ENCODE results near the gene UBE2D3.
A peak's percentile ranks its signal among the peaks of the same experiment; 100 is the strongest.
"Not testable (repeated sequence)": the region's sequence is repeated elsewhere in the genome, so short reads cannot be mapped to it uniquely, and the experiment has no call there.

Gene UBE2D3

DNA sequence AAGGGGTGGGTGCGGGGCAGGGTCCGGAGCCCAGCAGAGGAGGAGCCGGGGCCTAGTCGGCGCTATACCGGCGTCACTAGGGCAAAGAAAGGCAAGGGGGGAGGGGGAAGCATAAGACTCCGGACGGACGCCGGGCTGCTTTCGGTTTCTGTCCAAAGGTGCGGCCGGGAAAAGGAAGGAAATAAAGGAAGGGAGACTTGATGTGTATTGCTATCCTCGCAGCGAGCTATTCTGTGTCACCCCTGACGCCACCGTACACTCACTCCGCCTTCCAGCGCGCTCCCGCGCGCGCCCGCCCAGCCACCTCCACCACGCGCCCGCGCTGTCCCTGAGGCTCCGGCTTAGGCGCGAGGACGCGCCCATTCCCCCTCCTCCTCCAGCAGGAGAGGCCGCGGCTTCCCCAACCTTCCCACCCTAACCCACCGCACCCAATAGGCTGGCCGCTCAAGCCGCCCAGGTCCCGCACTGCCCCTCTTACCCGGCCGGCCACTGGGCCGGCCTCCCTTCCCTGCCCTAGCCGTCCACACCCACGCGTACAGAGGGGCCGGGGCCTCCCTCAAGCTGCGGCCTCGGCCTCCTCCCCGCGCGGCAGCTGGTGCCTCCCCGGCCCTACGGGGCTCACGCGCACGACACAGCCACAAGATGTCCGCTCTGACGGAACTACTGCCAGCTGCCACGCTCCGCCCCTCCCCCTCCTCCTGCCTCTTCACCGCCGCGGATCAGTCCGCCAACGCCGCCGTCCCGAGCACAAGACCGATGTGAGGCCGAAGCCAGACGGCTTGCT, at the start of gene UBE2D3:
TSS of gene UBE2D3 (minus strand) at position 662 of the 784 bp plus-strand sequence. CDS start 1,043 bp downstream, outside the sequence.
- peak; percentile 91 for DNase-seq

- DNase-seq = no peak
These were observed 44.4 kb upstream of the UBE2D3 start for GRCh38 chr4:102871772-102872171.

DNA sequence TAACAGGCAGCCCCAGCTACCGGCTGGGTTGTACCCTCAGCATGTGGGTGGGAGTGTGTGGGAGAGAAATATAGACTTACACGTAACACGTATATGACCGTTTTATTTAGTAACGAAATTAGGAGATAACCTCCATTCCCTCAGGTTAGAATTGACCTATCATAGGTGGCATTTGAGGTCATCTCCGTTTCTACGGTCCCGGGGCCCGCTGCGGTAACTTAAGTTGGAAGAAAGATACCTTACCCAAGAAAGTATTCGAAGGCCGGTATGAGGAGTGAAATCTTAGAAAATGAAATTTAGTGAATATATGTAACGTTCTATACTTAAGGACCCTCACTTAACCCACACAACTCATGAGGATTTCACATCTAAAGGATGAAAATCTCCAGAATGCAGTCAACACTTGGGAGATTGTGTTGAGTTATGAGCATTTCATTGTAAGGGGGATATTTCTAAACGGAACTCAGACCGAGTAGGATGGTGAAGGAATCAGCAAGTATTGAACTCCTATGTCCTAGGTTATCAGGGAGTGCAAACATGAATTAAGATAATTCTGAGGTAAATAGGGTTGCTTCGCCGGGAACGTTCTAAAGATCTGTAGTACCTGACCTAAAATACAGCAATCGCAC, 42.3 kb upstream of the UBE2D3 start:
- no peak for DNase-seq

DNA sequence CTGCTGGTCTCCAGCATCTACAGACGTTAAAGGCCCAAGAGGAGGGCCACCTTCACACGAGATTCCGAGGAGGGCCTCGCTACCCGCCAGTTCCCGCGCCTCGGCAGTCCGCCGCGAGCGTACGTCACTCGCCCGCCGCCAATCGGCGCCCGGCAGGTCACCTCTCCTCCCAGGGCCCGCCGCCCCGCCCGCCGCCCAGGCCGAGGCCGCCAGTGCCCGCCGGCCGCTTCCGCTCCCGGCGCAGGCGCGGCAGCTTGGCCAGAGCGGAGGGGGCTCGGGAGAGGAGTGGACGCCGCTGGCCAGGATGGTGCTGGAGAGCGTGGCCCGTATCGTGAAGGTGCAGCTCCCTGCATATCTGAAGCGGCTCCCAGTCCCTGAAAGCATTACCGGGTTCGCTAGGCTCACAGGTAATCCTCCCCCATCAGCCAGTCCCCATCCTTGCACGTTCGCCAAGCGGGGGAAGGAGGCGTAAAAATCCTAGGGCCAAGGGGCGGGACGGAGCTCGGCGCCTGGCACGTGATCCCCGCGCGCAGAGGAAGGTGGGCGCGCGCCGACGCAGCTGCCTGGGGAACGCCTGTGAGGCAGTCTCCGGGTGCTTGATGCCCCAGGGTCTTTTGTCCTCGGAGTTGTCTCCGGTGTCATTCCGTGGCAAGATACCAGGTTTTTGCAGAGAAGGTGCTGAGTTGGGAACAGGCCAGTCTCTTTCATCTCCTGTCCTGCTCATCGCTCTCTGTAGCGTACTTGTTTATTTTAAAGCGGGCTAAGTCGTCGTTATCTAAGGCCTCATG, 41.6 kb upstream of the UBE2D3 start, which contains the start of gene CISD2:
TSS of gene CISD2 (plus strand) at position 212 of the 788 bp plus-strand sequence. CDS start at position 305, 93 bp downstream.
- DNase-seq = peak; percentile 84

DNA sequence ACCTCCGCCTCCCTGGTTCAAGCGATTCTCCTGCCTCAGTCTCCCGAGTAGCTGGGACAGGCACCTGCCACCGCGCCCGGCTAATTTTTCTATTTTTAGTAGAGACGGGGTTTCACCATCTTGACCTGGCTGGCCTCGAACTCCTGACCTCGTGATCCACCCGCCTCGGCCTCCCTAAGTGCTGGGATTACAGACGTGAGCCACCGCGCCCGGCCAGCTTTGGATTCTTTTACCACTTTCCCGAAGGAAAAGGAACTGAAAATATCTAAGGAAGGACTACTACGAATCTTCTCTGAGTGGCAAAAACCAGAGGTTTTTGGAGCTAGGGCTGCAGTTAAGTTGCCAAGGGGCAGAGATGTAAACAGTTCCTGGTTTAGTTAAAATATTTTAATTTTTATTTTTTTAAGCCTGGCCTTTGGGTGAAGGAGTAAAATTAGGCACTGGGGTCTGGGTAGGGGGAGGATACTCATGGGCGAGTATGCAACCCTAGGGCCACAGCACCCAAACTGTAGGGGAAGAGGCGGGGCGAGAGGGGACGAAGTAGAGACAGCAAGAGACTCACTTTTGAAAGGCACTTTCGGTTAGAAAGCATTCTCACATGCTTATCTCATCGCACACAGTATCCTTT, 40.9 kb upstream of the UBE2D3 start:
- no peak for DNase-seq

GRCh38 chr4:102867278-102868152, 40.2 kb upstream of the UBE2D3 start:
- no peak for DNase-seq

DNA sequence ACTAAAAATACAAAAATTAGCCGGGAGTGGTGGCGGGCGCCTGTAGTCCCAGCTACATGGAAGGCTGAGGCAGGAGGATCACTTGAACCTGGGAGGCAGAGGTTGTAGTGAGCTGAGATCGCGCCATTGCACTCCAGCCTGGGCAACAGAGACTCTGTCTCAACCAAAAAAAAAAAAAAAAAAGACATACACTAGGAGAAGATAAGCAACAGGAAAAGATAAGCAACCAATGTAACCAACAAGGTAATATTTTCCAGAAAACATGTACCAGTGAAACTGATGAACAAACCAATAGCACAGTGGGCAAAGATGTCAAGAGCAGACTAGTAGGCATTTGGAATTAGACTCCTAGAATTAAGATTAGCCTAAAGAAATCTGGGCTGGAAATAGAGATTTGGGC, 38.0 kb upstream of the UBE2D3 start:
- DNase-seq = not testable (repeated sequence)

- DNase-seq = no peak
These were observed 35.4 kb upstream of the UBE2D3 start for GRCh38 chr4:102862747-102863146.

- no peak for DNase-seq
These were observed 34.7 kb upstream of the UBE2D3 start for GRCh38 chr4:102862016-102862415.

DNA sequence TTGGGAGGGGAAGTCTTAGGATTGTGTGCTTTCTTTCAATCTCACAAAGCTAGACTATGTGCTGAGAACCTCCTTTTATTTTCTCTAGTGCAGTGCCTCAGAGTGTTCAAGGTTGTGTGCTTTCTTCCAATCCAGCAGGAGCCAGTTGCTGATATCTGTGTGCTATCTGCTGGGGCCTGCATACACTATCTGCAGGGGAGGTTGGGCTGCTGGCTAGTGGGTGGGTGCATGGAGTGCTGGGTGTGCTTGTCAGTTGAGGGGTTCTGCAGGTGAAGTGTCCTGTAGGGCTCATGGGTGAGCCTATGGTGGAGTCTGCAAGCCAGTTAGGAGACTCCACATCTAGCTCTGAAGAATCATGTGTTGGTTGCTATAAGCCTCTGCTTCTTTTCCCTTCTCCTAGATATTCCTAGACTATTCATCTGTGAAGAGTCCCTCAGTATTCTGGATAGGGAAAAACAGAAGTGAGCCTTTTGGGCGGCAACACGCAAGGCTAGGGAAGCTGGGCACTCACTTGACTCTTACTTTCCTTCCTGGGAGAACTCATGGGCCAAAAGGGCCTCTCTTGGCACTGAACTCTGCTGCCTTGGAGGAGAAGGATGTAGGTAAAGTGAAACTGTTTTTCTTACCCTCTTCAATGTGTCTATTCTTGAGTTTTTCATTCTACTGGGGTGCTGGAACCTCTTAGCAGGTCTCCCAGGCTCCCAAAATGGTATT, 33.4 kb upstream of the UBE2D3 start:
- DNase-seq = no peak

GRCh38 chr4:102858828-102859464, 31.6 kb upstream of the UBE2D3 start:
- no peak for DNase-seq

DNA sequence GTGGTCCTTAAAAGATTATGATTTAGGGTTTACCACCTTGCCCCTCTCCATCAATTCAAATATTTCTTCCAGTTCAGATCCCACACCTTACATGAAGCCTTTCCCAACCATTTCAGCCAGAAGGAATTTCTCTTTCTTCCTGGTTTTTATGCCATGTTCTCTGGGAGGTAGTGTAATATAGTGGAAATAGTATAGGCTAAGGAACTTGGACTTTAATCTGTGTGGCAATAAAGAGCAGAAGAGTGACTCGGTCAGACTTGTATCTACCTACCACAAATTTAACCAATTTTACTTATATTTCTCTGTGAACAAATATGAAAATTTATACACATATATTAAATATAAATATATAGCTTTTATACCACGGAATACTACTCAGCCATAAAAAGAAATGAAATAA, 23.0 kb upstream of the UBE2D3 start:
- no peak for DNase-seq

GRCh38 chr4:102849579-102850104, 22.3 kb upstream of the UBE2D3 start:
- DNase-seq = no peak

- no peak for DNase-seq
These were observed 20.3 kb upstream of the UBE2D3 start for GRCh38 chr4:102847687-102848086.

DNA sequence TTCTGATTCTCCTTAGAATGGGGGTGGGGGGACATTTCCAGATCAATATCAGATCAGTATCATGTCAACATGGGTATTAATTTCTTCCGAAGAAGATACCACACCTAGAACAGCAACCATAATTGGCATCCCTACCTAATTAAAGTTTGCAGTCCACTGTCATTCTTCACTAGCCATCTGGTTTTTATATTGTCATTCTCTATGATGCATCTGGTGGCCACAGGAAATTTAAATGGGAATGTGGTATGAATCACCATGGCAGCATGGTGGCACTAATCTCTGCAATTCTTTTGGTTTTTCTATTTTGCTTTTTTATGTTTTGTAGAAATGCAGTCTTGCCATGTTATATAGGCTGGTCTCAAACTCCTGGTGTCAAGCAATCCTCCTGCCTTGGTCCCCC, 16.6 kb upstream of the UBE2D3 start:
- no peak for DNase-seq

- no peak for DNase-seq
These were observed 15.9 kb upstream of the UBE2D3 start for GRCh38 chr4:102843273-102843672.

DNA sequence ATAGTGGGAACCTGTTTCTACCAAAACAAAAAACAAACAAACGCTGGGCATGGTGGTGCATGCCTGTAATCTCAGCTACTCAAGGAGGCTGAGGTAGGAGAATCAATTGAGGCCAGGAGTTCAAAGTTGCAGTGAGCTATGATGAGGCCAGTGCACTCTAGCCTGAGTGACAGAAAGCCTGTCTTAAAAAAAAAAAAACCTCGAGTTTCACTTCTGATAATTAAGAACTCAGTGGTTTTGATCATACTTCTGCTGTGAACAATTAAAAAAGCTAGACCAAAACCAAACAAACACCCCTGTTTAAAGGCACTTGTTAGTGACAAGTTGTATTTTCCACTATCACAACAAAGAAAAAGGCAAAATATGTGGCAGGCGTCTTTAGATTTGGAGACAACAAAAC, 15.0 kb upstream of the UBE2D3 start:
- no peak for DNase-seq

DNA sequence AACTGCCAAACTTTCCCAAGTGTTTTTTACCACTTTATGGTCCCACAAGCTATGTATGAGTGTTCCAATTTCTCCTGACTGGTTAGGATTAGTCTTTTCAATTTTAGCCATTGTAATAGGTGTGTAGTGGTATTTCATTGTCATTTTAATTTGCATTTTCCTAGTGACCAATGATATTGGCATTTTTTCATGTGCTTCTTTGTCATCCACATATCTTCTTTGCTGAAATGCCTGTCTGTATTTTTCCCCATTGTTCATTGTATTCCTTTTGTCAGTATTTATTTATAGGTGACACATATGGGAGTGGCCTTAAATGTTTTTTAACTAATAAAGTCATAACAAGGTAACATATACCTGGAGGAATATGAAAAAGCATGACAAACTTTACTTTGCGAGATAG, 9.2 kb upstream of the UBE2D3 start:
- no peak for DNase-seq

DNA sequence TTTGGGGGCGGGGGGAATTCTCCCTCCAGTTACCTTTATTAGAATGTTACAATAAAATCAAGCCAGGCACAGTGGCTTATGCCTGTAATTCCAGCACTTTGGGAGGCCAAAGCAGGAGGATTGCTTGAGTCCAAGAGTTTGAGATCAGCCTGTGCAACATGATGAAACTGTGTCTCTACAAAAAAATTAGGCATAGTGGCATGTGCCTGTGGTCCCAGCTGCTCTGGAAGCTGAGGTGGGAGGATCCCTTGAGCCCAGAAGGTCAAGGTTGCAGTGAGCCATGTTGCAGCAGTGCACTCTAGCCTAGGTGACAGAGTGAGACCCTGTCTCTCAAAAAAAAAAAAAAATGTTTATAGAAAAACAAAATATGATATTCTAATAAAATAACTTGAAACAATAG, 5.3 kb upstream of the UBE2D3 start:
- DNase-seq = no peak

- no peak for DNase-seq
These were observed 4.8 kb upstream of the UBE2D3 start for GRCh38 chr4:102832105-102832504.

GRCh38 chr4:102829803-102830202, 2.5 kb upstream of the UBE2D3 start:
- DNase-seq = no peak

Measured in activated effector memory CD4-positive, alpha-beta T cell treated with Interleukin-2 at 50 U/mL for 16 hours (primary cell).